GM23338 (cell line): ENCODE data around the gene ZNF678. TPM values are rescaled to one million over a fixed set of nuclear protein-coding genes. Genes with fewer than 3 reads are reported as not detected.

Experiments used
- ATAC-seq: fragments of 200-7000 bp; cut with Tn5 transposase; 3 replicates; pipeline ENCODE4 v1.9.1; 2020
- DNase-seq: peaks from one replicate; pipeline ENCODE4 v3.0.0-alpha.2; 2015; ENCODE audit warnings: low spot score
- H2AFZ ChIP-seq: fragments of 200-600 bp; sonication (generic); 2 replicates; pipeline ENCODE4 v1.8.0; 2016; ENCODE audit warnings: antibody characterized with exemption, mild to moderate bottlenecking, moderate library complexity
- H3F3A ChIP-seq: fragments of 200-600 bp; sonication (generic); replicated peaks from 2 replicates; pipeline ENCODE4 v1.8.0; 2017; ENCODE audit warnings: antibody characterized with exemption, mixed run types, low read depth
- H3K27ac ChIP-seq: fragments of 200-600 bp; sonication (generic); 2 replicates; pipeline ENCODE4 v1.6.1; 2016; ENCODE audit warnings: low read depth
- H3K27me3 ChIP-seq: fragments of 200-600 bp; sonication (generic); 2 replicates; pipeline ENCODE4 v1.8.0; 2016; ENCODE audit warnings: mild to moderate bottlenecking, mixed run types, moderate library complexity; ENCODE audit not compliant: insufficient read depth
- H3K36me3 ChIP-seq: fragments of 200-600 bp; sonication (generic); 2 replicates; pipeline ENCODE4 v1.8.0; 2016; ENCODE audit warnings: mild to moderate bottlenecking; ENCODE audit not compliant: insufficient read depth
- H3K4me1 ChIP-seq: fragments of 200-600 bp; sonication (generic); 2 replicates; pipeline ENCODE4 v1.8.0; 2016; ENCODE audit warnings: mild to moderate bottlenecking, moderate library complexity; ENCODE audit not compliant: insufficient read depth
- H3K4me2 ChIP-seq: fragments of 200-600 bp; sonication (generic); 2 replicates; pipeline ENCODE4 v1.7.1; 2017; ENCODE audit warnings: mixed run types
- H3K4me3 ChIP-seq: fragments of 200-600 bp; sonication (generic); 2 replicates; pipeline ENCODE4 v1.6.1; 2016; ENCODE audit warnings: mixed run types
- H3K79me2 ChIP-seq: fragments of 200-600 bp; sonication (generic); replicated peaks from 2 replicates; pipeline ENCODE4 v1.8.0; 2017; ENCODE audit warnings: mild to moderate bottlenecking; ENCODE audit not compliant: insufficient read depth
- H3K9me2 ChIP-seq: fragments of 200-600 bp; sonication (generic); 2 replicates; pipeline ENCODE4 v1.8.0; 2017; ENCODE audit not compliant: insufficient read depth
- H4K20me1 ChIP-seq: fragments of 200-600 bp; sonication (generic); replicated peaks from 2 replicates; pipeline ENCODE4 v1.8.0; 2017; ENCODE audit warnings: mild to moderate bottlenecking; ENCODE audit not compliant: insufficient read depth
- H3K27ac Mint-ChIP-seq: 2 replicates; pipeline ENCODE4 v1.8.0; 2020; ENCODE audit warnings: inconsistent platforms, mild to moderate bottlenecking, moderate library complexity, mixed read lengths
- H3K27me3 Mint-ChIP-seq: 3 replicates; pipeline ENCODE4 v1.8.0; 2022; ENCODE audit warnings: low read depth, mild to moderate bottlenecking, moderate library complexity, mixed read lengths, inconsistent platforms; ENCODE audit not compliant: insufficient read depth, poor library complexity
- H3K36me3 Mint-ChIP-seq: 3 replicates; pipeline ENCODE4 v1.8.0; 2021; ENCODE audit warnings: low read depth, mild to moderate bottlenecking, inconsistent platforms, moderate library complexity, mixed read lengths
- H3K4me1 Mint-ChIP-seq: 3 replicates; pipeline ENCODE4 v1.8.0; 2020; ENCODE audit warnings: mild to moderate bottlenecking, inconsistent platforms, mixed read lengths
- H3K4me3 Mint-ChIP-seq: 3 replicates; pipeline ENCODE4 v1.8.0; 2021; ENCODE audit warnings: moderate library complexity, mild to moderate bottlenecking, inconsistent platforms, mixed read lengths
- H3K9me3 Mint-ChIP-seq: 3 replicates; pipeline ENCODE4 v1.8.0; 2020; ENCODE audit warnings: moderate library complexity, mild to moderate bottlenecking, inconsistent platforms, mixed read lengths
- CREB1 ChIP-seq: fragments of 250-450 bp; sonication (Bioruptor Pico); IDR thresholded peaks from 2 replicates; pipeline ENCODE4 v1.5.0; 2020; ENCODE audit warnings: low read depth, mild to moderate bottlenecking, moderate library complexity
- EZH2 ChIP-seq: fragments of 200-600 bp; sonication (generic); IDR thresholded peaks from one replicate; pipeline ENCODE4 v1.8.0; 2017; ENCODE audit warnings: antibody characterized with exemption, mild to moderate bottlenecking, low read depth; ENCODE audit not compliant: unreplicated experiment
- EZH2phosphoT487 ChIP-seq: fragments of 200-600 bp; sonication (generic); IDR thresholded peaks from one replicate; pipeline ENCODE4 v1.8.1; 2018; ENCODE audit warnings: antibody characterized with exemption; ENCODE audit not compliant: unreplicated experiment
- JUNB ChIP-seq: IDR thresholded peaks from one replicate; pipeline ENCODE4 v1.6.1; 2016; ENCODE audit warnings: antibody characterized with exemption; ENCODE audit not compliant: unreplicated experiment
- NANOG ChIP-seq: IDR thresholded peaks from 2 replicates; pipeline ENCODE4 v1.6.1; 2016; ENCODE audit warnings: antibody characterized with exemption, borderline replicate concordance
- POLR2AphosphoS5 ChIP-seq: IDR thresholded peaks from 2 replicates; pipeline ENCODE4 v1.6.1; 2016; ENCODE audit warnings: antibody characterized with exemption, low read depth
- STAT1 ChIP-seq: IDR thresholded peaks from one replicate; pipeline ENCODE4 v1.6.1; 2016; ENCODE audit warnings: antibody characterized with exemption; ENCODE audit not compliant: unreplicated experiment
- ZNF114 ChIP-seq: fragments of 250-450 bp; sonication (Bioruptor Pico); IDR thresholded peaks from 2 replicates; pipeline ENCODE4 v1.5.0; 2020; ENCODE audit warnings: mild to moderate bottlenecking, moderate library complexity
- ZNF331 ChIP-seq: fragments of 250-450 bp; sonication (Bioruptor Pico); IDR thresholded peaks from 2 replicates; pipeline ENCODE4 v1.5.0; 2020; ENCODE audit warnings: low read depth, mild to moderate bottlenecking, moderate library complexity
- polyA plus RNA-seq: library from polyadenylated mRNA; unstranded; fragments of >200 nt; fragmentation: Nextera tagmentation; extraction: Ambion mirVana; gene quantifications from 2 replicates; pipeline ENCODE4 v1.2.1, GENCODE V29; 2016
- total RNA-seq: library from RNA; depleted of rRNA; stranded (reverse); fragments of >200 nt; shearing (Covaris generic); gene quantifications from 2 replicates; pipeline ENCODE4 v1.2.3, GENCODE V29; 2014
- TF ChIP-seq, protein P1 (sequence below): IDR thresholded peaks from one replicate; pipeline ENCODE4 v1.6.1; 2018; ENCODE audit warnings: antibody characterized with exemption; ENCODE audit not compliant: unreplicated experiment
- TF ChIP-seq, protein P2 (sequence below), 2 experiments: fragments of 200-600 bp in 1 of 2; sonication (generic) in 1 of 2; conservative IDR thresholded peaks; 2 replicates each; pipeline versions ENCODE4 v1.5.1 to v1.6.1; 2016 to 2017; ENCODE audit warnings: antibody characterized with exemption in 2 of 2, low read depth in 2 of 2, mild to moderate bottlenecking in 2 of 2, moderate library complexity in 1 of 2
- TF ChIP-seq, protein P3 (sequence below): IDR thresholded peaks from 2 replicates; pipeline ENCODE4 v1.6.1; 2016; ENCODE audit warnings: antibody characterized with exemption
- TF ChIP-seq, protein P4 (sequence below): fragments of 250-450 bp; sonication (Bioruptor Pico); IDR thresholded peaks from 2 replicates; pipeline ENCODE4 v1.5.0; 2020; ENCODE audit warnings: mild to moderate bottlenecking, moderate library complexity

Gene ZNF678
- total and polyA plus RNA-seq, 2 experiments from 2014 or later: 8.6 to 60.0 TPM

DNA sequence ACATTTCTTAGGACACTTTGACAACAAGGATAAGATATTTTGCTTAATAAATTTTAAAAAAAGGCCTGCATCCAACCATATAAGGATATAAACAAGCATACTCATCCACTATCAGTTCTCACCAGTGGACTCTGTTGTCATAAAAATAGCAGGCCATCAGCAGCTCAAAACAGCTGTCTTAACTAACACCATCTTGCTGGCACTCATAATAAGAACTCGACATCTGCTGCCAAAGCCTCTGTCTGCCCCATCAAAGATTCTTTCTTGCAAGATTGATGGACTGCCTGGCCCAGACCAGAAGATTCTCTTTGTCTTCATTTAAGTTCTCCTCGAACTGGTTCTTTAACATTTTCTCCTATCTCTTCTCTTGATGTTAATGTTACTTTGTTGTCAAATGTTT is 161.7 kb downstream of the ZNF678 start:
- ATAC-seq: no peak
- Histone ChIP-seq H3K4me1 (peaks cover 10% of the 10 kb centered on the region; the same call in 1 of the 2 replicates), H3K36me3 (no peaks in the 10 kb centered on the region), H3K4me2 (no peak overlapping the region), H3F3A (0 out of 2 replicates have a peak, but pooled peaks cover 2% of the 10 kb centered on the region), H3K9me2 (0 out of 2 replicates have a peak, but pooled peaks cover 4% of the 10 kb centered on the region), H2AFZ (no peak overlapping the region), H3K4me3 (no peak overlapping the region), H3K27ac (no peak overlapping the region), H4K20me1 (no peaks in the 10 kb centered on the region), H3K27me3 (no peaks in the 10 kb centered on the region), H3K79me2 (no peaks in the 10 kb centered on the region)
- Mint-ChIP-seq H3K9me3 (peaks cover 51% of the 10 kb centered on the region), H3K4me3 (no peak overlapping the region), H3K27ac (no peak overlapping the region), H3K4me1 (peaks cover 18% of the 10 kb centered on the region), H3K36me3 (peaks cover 47% of the 10 kb centered on the region), H3K27me3 (peaks cover 25% of the 10 kb centered on the region)
- no peak for DNase-seq
- TF ChIP-seq, protein P1, sequence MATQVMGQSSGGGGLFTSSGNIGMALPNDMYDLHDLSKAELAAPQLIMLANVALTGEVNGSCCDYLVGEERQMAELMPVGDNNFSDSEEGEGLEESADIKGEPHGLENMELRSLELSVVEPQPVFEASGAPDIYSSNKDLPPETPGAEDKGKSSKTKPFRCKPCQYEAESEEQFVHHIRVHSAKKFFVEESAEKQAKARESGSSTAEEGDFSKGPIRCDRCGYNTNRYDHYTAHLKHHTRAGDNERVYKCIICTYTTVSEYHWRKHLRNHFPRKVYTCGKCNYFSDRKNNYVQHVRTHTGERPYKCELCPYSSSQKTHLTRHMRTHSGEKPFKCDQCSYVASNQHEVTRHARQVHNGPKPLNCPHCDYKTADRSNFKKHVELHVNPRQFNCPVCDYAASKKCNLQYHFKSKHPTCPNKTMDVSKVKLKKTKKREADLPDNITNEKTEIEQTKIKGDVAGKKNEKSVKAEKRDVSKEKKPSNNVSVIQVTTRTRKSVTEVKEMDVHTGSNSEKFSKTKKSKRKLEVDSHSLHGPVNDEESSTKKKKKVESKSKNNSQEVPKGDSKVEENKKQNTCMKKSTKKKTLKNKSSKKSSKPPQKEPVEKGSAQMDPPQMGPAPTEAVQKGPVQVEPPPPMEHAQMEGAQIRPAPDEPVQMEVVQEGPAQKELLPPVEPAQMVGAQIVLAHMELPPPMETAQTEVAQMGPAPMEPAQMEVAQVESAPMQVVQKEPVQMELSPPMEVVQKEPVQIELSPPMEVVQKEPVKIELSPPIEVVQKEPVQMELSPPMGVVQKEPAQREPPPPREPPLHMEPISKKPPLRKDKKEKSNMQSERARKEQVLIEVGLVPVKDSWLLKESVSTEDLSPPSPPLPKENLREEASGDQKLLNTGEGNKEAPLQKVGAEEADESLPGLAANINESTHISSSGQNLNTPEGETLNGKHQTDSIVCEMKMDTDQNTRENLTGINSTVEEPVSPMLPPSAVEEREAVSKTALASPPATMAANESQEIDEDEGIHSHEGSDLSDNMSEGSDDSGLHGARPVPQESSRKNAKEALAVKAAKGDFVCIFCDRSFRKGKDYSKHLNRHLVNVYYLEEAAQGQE: no peak
- TF ChIP-seq, protein P2, sequence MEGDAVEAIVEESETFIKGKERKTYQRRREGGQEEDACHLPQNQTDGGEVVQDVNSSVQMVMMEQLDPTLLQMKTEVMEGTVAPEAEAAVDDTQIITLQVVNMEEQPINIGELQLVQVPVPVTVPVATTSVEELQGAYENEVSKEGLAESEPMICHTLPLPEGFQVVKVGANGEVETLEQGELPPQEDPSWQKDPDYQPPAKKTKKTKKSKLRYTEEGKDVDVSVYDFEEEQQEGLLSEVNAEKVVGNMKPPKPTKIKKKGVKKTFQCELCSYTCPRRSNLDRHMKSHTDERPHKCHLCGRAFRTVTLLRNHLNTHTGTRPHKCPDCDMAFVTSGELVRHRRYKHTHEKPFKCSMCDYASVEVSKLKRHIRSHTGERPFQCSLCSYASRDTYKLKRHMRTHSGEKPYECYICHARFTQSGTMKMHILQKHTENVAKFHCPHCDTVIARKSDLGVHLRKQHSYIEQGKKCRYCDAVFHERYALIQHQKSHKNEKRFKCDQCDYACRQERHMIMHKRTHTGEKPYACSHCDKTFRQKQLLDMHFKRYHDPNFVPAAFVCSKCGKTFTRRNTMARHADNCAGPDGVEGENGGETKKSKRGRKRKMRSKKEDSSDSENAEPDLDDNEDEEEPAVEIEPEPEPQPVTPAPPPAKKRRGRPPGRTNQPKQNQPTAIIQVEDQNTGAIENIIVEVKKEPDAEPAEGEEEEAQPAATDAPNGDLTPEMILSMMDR (conservative IDR thresholded peaks at IDR 0.05; ENCODE audit: low read depth in 2 of 2): no peak
- TF ChIP-seq ZNF331: no peak
- no peak for TF ChIP-seq EZH2phosphoT487
- TF ChIP-seq POLR2AphosphoS5: no peak
- no peak for TF ChIP-seq NANOG
- no peak for TF ChIP-seq ZNF114 (CRISPR knock-in tag)
- no peak for TF ChIP-seq CREB1 (CRISPR knock-in tag)
- TF ChIP-seq EZH2: no peak
- TF ChIP-seq, protein P3, sequence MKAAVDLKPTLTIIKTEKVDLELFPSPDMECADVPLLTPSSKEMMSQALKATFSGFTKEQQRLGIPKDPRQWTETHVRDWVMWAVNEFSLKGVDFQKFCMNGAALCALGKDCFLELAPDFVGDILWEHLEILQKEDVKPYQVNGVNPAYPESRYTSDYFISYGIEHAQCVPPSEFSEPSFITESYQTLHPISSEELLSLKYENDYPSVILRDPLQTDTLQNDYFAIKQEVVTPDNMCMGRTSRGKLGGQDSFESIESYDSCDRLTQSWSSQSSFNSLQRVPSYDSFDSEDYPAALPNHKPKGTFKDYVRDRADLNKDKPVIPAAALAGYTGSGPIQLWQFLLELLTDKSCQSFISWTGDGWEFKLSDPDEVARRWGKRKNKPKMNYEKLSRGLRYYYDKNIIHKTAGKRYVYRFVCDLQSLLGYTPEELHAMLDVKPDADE: no peak
- TF ChIP-seq, protein P4, sequence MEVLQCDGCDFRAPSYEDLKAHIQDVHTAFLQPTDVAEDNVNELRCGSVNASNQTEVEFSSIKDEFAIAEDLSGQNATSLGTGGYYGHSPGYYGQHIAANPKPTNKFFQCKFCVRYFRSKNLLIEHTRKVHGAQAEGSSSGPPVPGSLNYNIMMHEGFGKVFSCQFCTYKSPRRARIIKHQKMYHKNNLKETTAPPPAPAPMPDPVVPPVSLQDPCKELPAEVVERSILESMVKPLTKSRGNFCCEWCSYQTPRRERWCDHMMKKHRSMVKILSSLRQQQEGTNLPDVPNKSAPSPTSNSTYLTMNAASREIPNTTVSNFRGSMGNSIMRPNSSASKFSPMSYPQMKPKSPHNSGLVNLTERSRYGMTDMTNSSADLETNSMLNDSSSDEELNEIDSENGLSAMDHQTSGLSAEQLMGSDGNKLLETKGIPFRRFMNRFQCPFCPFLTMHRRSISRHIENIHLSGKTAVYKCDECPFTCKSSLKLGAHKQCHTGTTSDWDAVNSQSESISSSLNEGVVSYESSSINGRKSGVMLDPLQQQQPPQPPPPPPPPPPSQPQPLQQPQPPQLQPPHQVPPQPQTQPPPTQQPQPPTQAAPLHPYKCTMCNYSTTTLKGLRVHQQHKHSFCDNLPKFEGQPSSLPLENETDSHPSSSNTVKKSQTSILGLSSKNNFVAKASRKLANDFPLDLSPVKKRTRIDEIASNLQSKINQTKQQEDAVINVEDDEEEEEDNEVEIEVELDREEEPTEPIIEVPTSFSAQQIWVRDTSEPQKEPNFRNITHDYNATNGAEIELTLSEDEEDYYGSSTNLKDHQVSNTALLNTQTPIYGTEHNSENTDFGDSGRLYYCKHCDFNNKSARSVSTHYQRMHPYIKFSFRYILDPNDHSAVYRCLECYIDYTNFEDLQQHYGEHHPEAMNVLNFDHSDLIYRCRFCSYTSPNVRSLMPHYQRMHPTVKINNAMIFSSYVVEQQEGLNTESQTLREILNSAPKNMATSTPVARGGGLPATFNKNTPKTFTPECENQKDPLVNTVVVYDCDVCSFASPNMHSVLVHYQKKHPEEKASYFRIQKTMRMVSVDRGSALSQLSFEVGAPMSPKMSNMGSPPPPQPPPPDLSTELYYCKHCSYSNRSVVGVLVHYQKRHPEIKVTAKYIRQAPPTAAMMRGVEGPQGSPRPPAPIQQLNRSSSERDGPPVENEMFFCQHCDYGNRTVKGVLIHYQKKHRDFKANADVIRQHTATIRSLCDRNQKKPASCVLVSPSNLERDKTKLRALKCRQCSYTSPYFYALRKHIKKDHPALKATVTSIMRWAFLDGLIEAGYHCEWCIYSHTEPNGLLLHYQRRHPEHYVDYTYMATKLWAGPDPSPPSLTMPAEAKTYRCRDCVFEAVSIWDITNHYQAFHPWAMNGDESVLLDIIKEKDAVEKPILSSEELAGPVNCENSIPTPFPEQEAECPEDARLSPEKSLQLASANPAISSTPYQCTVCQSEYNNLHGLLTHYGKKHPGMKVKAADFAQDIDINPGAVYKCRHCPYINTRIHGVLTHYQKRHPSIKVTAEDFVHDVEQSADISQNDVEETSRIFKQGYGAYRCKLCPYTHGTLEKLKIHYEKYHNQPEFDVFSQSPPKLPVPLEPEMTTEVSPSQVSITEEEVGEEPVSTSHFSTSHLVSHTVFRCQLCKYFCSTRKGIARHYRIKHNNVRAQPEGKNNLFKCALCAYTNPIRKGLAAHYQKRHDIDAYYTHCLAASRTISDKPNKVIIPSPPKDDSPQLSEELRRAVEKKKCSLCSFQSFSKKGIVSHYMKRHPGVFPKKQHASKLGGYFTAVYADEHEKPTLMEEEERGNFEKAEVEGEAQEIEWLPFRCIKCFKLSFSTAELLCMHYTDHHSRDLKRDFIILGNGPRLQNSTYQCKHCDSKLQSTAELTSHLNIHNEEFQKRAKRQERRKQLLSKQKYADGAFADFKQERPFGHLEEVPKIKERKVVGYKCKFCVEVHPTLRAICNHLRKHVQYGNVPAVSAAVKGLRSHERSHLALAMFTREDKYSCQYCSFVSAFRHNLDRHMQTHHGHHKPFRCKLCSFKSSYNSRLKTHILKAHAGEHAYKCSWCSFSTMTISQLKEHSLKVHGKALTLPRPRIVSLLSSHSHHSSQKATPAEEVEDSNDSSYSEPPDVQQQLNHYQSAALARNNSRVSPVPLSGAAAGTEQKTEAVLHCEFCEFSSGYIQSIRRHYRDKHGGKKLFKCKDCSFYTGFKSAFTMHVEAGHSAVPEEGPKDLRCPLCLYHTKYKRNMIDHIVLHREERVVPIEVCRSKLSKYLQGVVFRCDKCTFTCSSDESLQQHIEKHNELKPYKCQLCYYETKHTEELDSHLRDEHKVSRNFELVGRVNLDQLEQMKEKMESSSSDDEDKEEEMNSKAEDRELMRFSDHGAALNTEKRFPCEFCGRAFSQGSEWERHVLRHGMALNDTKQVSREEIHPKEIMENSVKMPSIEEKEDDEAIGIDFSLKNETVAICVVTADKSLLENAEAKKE: no peak
- no peak for TF ChIP-seq STAT1
- TF ChIP-seq JUNB: no peak
